A549 (cell line): Measurements from ENCODE around the gene UMODL1.

Experiments used
- CEBPB ChIP-seq, 2 experiments: fragments of >200 bp in 1 of 2; sonication (Bioruptor Twin) in 1 of 2; formaldehyde crosslinking in 1 of 2; IDR thresholded peaks; 2 replicates each; pipeline ENCODE4 v1.6.1; 2012 to 2016
- EP300 ChIP-seq, 2 experiments: fragments of >200 bp; sonication (Bioruptor Twin); formaldehyde crosslinking; IDR thresholded peaks; 2 replicates in 1 of 2; 3 replicates in 1 of 2; pipeline ENCODE4 v1.6.1; 2016 to 2017

DNA sequence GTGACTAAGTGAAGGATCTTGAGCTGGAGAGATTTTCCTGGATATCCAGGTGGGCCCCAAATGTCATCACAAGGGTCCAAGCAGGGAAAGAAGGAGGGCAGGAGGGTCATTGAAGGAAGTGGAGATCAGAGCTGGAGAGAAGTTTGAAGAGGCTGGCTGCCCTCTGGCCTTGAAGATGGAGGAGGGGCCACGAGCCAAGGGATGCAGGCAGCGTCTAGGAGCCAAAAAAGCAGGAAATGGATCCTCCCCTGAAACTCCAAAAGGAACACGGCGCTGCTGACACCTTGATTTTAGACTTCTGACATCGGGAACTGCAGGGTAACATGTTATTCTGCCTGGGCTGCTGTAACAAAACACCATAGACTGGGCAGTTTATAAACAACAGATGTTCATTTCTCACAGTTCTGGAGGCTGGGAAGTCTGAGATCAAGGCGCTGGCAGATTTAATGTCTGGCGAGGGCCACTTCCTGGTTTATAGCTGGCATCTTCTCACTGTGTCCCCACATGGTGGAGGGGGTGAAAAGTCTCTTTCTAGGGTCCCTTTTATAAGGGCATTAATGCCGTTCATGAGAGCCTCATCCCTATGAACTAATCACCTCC lies 32.2 kb upstream of the UMODL1 start:
- TF ChIP-seq CEBPB (IDR thresholded peaks at IDR 0.05): no peak
- TF ChIP-seq EP300 (IDR thresholded peaks at IDR 0.05): no peak
